ENCODE measurements around the gene DYRK3. TPM values are rescaled to one million over a fixed set of nuclear protein-coding genes. Genes with fewer than 3 reads are reported as not detected.

DYRK3 gene
- total RNA-seq, 1 experiment from 2014 or later = 7.1 TPM

DNA sequence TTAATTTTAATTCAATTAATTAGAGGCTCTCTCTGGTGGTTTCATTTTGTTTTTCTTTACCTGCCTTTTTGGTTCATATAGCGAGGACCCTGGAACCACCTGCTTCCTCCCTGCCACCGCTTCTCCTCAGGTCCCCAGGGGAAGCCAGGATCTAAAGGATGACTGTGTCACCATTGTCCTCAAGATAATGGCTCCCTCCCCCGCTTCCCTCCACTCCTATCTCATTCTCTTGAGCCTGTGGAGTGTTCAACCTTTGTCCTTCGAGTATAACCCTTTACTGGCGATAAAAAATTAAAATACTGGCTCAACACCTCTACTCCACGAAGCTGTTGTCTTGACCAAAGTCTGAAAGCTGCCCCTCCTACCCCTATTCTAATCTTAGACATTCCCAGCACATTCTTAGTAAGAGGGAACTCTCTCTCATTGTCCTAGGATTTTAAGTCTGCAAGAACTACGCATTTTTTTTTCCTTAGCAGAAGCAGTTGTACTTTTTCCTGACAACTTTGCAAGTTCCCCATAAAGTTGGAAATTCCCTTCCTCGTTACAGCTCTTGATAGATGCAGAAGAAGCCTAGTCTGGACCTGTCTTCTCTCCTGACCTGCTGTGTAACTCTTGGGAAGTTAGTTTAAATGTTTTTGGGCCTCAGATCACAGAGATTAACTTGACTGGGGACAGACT, 36.8 kb downstream of the DYRK3 start:
- CTCF ChIA-PET = interaction anchor here (0.8 to 3.4 kb wide), 4 partner anchors 8 to 41 kb away, joined by 3 to 21 read pairs (median 4); partner anchors contain the start of gene DYRK3
- Histone ChIP-seq H3K4me2 (ENCODE audit: low read length) (no peak overlapping the region), H3K9ac (ENCODE audit: low read length) (no peak overlapping the region), H3K27me3 (ENCODE audit: insufficient read depth, low read length) (no peaks in the 10 kb centered on the region), H3K36me3 (ENCODE audit: control insufficient read depth in 1 of 2, insufficient read depth in 2 of 2, low read length in 2 of 2) (no peaks in the 10 kb centered on the region), H4K20me1 (ENCODE audit: insufficient read depth) (no peaks in the 10 kb centered on the region), H3K4me3 (replicated peaks in 1 of 2; ENCODE audit: low read depth in 1 of 2, low read length in 2 of 2) (no peak overlapping the region), H3K27ac (ENCODE audit: low read depth, low read length) (no peak overlapping the region), H3K9me2 (ENCODE audit: insufficient read depth) (no peaks in the 10 kb centered on the region), H3K9me3 (ENCODE audit: control insufficient read depth in 1 of 2, insufficient read depth in 1 of 2, low read depth in 1 of 2, low read length in 2 of 2) (no peaks in the 10 kb centered on the region), H3K79me2 (ENCODE audit: insufficient read depth, low read length) (no peaks in the 10 kb centered on the region), H2AFZ (ENCODE audit: low read depth, low read length, poor library complexity, severe bottlenecking) (no peak overlapping the region), H3K4me1 (ENCODE audit: control insufficient read depth in 1 of 2, insufficient read depth in 2 of 2, low read length in 2 of 2) (peaks cover 0 to 3% of the 10 kb centered on the region in 2 experiments; a peak in 1 of 4 replicates)
- no TSS peak for BruUV-seq (replicated peaks)
- no peak for ATAC-seq
- DNase-seq (ENCODE audit: low read depth, low spot score) = no peak
- RAD21 ChIA-PET (ENCODE audit: low non-redundant PET in 1 of 2, low total read pairs in 2 of 2, uncharacterized antibody in 2 of 2, unreplicated experiment in 2 of 2) = no interaction called here
- intact Hi-C loops (cut with micrococcal nuclease) = no loop called here
- POLR2A ChIA-PET = no interaction called here
- no peak for TF ChIP-seq FOSL1 (IDR thresholded peaks at IDR 0.05; ENCODE audit: low read depth)

DNA sequence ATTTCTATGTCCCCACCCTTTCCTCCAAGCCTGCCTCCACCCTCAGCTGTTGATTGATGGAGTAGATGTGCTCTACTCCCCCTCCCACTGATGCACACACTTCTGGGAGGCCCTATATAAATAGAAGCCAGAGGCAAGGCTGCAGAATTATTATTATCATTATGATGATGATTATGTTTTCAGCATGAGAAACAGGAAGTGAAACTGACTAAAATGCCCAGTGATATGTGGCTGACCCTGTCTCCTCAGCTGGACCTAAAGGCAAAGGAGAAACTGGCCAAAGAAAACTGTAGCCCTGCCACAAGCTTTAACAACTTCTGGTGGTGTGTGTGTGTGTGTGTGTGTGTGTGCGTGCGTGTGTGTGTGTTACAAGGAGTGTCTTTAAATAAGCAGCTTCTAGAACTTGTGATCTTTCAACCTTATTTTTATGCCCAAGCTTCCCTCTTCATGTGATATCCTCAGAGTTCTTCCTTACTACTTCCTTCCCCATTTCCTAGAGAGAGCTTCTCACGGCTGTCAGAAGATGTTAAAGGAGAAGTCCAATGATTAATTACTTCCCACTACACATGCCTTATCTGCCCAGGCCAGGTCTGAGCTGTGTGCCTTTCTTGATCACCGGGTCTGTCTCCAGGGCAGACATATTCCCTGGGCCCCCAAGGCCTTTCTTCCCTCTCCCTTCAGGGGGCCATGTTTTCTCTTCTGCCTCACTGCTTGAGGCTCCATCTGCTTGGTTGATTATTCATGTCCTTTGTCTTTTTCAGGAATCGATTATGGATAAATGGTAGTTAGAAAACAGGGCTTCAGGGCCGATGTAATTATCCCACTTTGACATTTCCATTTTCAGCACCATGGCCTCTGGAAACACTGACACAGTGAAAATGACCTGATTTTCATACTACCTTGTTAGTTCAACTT, 37.8 kb downstream of the DYRK3 start:
- Histone ChIP-seq H3K9me2 (ENCODE audit: insufficient read depth) (no peaks in the 10 kb centered on the region), H3K27me3 (ENCODE audit: insufficient read depth, low read length) (no peaks in the 10 kb centered on the region), H3K4me3 (replicated peaks in 1 of 2; ENCODE audit: low read depth in 1 of 2, low read length in 2 of 2) (no peak overlapping the region), H3K36me3 (ENCODE audit: control insufficient read depth in 1 of 2, insufficient read depth in 2 of 2, low read length in 2 of 2) (no peaks in the 10 kb centered on the region), H4K20me1 (ENCODE audit: insufficient read depth) (no peaks in the 10 kb centered on the region), H3K9me3 (ENCODE audit: control insufficient read depth in 1 of 2, insufficient read depth in 1 of 2, low read depth in 1 of 2, low read length in 2 of 2) (no peaks in the 10 kb centered on the region), H3K27ac (ENCODE audit: low read depth, low read length) (no peak overlapping the region), H3K9ac (ENCODE audit: low read length) (no peak overlapping the region), H2AFZ (ENCODE audit: low read depth, low read length, poor library complexity, severe bottlenecking) (no peak overlapping the region), H3K4me1 (ENCODE audit: control insufficient read depth in 1 of 2, insufficient read depth in 2 of 2, low read length in 2 of 2) (peaks cover 0 to 3% of the 10 kb centered on the region in 2 experiments; a peak in 1 of 4 replicates), H3K79me2 (ENCODE audit: insufficient read depth, low read length) (no peaks in the 10 kb centered on the region), H3K4me2 (ENCODE audit: low read length) (no peak overlapping the region)
- TF ChIP-seq POLR2AphosphoS5 (IDR thresholded peaks at IDR 0.05; ENCODE audit: low read depth, low read length) = no peak
- no peak for TF ChIP-seq ZFX (IDR thresholded peaks at IDR 0.05)
- TF ChIP-seq ELF1 (IDR thresholded peaks at IDR 0.05; ENCODE audit: borderline replicate concordance, low read depth) = no peak
- no peak for TF ChIP-seq FOSL1 (IDR thresholded peaks at IDR 0.05; ENCODE audit: low read depth)
- no peak for TF ChIP-seq SP1 (IDR thresholded peaks at IDR 0.05; ENCODE audit: low read depth)
- no peak for TF ChIP-seq SRF (IDR thresholded peaks at IDR 0.05; ENCODE audit: low read depth)
- no peak for TF ChIP-seq ZNF274 (IDR thresholded peaks at IDR 0.05; ENCODE audit: low read depth, low read length)
- TF ChIP-seq EZH2 (IDR thresholded peaks at IDR 0.05) = no peak
- no peak for TF ChIP-seq CBX3 (IDR thresholded peaks at IDR 0.05; ENCODE audit: low read depth)
- TF ChIP-seq, protein P1, sequence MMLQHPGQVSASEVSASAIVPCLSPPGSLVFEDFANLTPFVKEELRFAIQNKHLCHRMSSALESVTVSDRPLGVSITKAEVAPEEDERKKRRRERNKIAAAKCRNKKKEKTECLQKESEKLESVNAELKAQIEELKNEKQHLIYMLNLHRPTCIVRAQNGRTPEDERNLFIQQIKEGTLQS (IDR thresholded peaks at IDR 0.05) = no peak
- TF ChIP-seq RAD21 (IDR thresholded peaks at IDR 0.05; ENCODE audit: low read depth) = no peak
- TF ChIP-seq EZH2phosphoT487 (IDR thresholded peaks at IDR 0.05; ENCODE audit: borderline replicate concordance) = no peak
- TF ChIP-seq, protein P2, sequence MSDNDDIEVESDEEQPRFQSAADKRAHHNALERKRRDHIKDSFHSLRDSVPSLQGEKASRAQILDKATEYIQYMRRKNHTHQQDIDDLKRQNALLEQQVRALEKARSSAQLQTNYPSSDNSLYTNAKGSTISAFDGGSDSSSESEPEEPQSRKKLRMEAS (IDR thresholded peaks at IDR 0.05) = no peak
- TF ChIP-seq, protein P3, sequence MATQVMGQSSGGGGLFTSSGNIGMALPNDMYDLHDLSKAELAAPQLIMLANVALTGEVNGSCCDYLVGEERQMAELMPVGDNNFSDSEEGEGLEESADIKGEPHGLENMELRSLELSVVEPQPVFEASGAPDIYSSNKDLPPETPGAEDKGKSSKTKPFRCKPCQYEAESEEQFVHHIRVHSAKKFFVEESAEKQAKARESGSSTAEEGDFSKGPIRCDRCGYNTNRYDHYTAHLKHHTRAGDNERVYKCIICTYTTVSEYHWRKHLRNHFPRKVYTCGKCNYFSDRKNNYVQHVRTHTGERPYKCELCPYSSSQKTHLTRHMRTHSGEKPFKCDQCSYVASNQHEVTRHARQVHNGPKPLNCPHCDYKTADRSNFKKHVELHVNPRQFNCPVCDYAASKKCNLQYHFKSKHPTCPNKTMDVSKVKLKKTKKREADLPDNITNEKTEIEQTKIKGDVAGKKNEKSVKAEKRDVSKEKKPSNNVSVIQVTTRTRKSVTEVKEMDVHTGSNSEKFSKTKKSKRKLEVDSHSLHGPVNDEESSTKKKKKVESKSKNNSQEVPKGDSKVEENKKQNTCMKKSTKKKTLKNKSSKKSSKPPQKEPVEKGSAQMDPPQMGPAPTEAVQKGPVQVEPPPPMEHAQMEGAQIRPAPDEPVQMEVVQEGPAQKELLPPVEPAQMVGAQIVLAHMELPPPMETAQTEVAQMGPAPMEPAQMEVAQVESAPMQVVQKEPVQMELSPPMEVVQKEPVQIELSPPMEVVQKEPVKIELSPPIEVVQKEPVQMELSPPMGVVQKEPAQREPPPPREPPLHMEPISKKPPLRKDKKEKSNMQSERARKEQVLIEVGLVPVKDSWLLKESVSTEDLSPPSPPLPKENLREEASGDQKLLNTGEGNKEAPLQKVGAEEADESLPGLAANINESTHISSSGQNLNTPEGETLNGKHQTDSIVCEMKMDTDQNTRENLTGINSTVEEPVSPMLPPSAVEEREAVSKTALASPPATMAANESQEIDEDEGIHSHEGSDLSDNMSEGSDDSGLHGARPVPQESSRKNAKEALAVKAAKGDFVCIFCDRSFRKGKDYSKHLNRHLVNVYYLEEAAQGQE (IDR thresholded peaks at IDR 0.05; ENCODE audit: low read depth) = no peak
- ChIA-PET POLR2A (no interaction called here), RAD21 (ENCODE audit: low non-redundant PET in 1 of 2, low total read pairs in 2 of 2, uncharacterized antibody in 2 of 2, unreplicated experiment in 2 of 2) (no interaction called here), CTCF (interaction anchor here (0.8 to 3.4 kb wide), 4 partner anchors 9 to 42 kb away, joined by 3 to 21 read pairs (median 4); partner anchors contain the start of gene DYRK3)
- intact Hi-C loops (cut with micrococcal nuclease) = no loop called here
- DNase-seq (ENCODE audit: low read depth, low spot score) (no peak), ATAC-seq (no peak)
- no TSS peak for BruUV-seq (replicated peaks)

All from HCT116 (cell line).